ENCODE measurements around the gene TTLL6.

DNA sequence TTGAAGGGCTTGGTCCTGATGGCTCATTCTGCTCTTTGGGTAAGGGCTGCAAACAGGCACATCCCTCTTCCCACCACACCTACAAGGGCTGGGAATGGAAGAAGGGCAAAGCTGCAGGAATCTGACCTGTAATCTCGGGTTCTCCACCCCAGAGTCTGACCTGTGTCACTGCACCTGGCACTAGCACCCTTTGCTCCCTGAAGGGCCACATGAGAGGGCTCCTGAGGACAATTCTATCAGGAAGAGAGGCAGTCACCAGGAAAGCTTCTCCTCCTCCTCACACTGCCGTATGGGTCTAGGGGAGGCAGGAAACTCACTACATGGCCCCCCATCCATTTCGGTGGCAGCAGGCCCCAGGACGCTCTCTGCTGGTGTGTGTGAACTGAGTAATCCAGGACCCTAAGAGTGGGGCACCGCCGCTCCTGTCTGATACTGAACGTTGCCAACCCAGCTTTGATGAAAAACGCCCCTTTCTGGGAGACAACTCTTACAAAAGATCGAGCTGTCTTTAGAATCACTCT is 26.4 kb downstream of the TTLL6 start:
- TF ChIP-seq POLR2A (IDR thresholded peaks at IDR 0.05) = no peak
- no peak for TF ChIP-seq CTCF (IDR thresholded peaks at IDR 0.05)
